ENCODE measurements around the gene SEPTIN5.
"Not testable (repeated sequence)": the region's sequence is repeated elsewhere in the genome, so short reads cannot be mapped to it uniquely, and the experiment has no call there.

SEPTIN5 gene
- 0 reads per million in 2 donors for total RNA-seq

- DNase-seq: no peak
Observed at GRCh38 chr22:19714312-19715187, at the start of gene SEPTIN5. Gene SEPTIN5, plus strand, starts transcription at chr22:19714503. Its CDS starts 86 bp downstream, at chr22:19714589.

- no peak for DNase-seq
Observed at GRCh38 chr22:19664951-19665783, 49.1 kb upstream of the SEPTIN5 start.

- DNase-seq: no peak
Observed at GRCh38 chr22:19665784-19666672, 48.3 kb upstream of the SEPTIN5 start.

- DNase-seq: no peak
Observed at GRCh38 chr22:19666673-19667593, 47.4 kb upstream of the SEPTIN5 start.

- DNase-seq: no peak
Observed at GRCh38 chr22:19667872-19668740, 46.2 kb upstream of the SEPTIN5 start.

GRCh38 chr22:19668748-19669147 is 45.6 kb upstream of the SEPTIN5 start:
- DNase-seq: no peak

GRCh38 chr22:19669570-19669969 is 44.7 kb upstream of the SEPTIN5 start:
- DNase-seq: no peak

DNA sequence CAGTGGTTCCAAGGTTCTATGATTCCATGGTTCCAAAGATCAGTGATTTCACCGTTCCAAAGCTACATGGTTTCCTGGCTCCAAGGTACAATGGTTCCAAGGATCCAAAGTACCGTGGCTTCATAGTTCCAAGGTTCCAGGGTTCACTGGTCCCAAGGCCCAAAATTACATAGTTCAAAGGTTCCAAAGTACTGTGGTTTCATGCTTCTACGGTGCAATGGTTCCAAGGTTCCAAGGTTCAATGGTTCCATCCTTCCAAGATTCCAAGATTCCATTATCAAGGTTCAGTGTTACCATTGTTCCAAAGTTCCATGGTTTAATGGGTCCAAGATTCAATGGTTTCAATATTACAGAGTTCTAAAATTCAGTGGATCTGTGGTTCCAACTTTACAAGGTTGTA is 43.0 kb upstream of the SEPTIN5 start:
- no peak for DNase-seq

DNA sequence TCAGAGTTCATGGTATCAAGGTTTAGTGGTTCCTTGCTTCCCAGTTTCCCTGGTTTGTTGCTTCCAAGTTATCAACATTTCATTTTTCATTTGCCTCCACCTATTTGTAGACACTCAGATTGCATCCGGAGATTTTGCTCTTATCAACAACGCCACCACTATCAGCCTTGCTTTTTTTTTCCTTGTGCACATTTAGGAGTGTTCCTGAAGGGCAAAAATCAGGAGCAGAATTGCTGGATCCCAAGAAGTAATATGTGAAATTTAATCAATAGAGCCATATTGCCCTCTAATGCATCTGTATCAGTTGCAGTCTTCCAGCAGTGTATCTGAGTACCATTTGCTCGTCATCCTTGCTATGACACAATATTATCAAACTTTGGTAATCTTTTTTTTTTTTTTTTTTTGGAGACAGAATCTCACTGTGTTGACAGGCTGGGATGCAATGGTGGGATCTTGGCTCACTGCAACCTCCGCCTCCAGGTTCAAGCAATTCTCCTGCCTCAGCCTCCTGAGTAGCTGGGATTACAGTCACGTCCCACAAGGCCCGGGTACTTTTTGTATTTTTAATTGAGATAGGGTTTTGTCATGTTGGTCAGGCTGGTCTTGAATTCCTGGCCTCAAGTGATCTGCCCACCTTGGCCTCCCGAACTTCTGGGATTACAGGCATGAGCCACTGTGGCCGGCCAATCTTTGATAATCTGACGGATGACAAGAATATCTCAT is 42.1 kb upstream of the SEPTIN5 start:
- no peak for DNase-seq

- no peak for DNase-seq
Observed at GRCh38 chr22:19673660-19674059, 40.6 kb upstream of the SEPTIN5 start.

GRCh38 chr22:19674129-19674928 is 40.0 kb upstream of the SEPTIN5 start:
- no peak for DNase-seq

DNA sequence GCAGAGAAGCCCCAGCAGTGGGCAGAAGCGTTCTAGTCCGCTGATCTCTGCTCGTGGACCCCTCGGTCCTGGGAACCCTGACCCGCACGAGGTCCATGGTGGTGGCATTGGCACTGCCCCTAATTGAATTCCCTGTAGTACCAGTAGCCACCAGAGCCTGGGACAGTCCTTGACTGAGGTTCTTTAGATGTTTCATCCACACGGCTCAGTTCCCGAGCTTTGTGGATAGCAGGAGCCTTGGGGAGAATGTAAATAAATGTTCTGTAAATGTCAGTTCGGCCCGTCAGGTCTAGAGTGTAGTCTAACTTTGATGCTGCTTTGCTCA is 39.4 kb upstream of the SEPTIN5 start:
- DNase-seq: no peak

GRCh38 chr22:19675428-19675827 is 38.9 kb upstream of the SEPTIN5 start:
- DNase-seq: no peak

DNA sequence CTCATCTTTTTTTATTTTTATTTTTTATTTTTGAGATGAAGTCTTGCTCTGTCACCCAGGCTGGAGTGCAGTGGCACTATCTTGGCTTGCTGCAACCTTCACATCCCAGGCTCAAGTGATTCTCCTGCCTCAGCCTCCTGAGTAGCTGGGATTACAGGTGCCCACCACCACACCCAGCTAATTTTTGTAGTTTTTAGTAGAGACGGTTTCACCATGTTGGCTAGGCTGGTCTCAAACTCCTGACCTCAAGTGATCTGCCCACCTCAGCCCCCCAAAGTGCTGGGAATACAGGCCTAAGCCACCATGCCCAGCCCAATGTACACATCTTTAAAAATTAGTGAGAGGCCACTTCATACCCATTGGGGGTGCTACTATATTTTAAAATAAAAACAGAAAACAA is 37.9 kb upstream of the SEPTIN5 start:
- DNase-seq: not testable (repeated sequence)

- no peak for DNase-seq
Observed at GRCh38 chr22:19678949-19679521, 35.3 kb upstream of the SEPTIN5 start.

DNA sequence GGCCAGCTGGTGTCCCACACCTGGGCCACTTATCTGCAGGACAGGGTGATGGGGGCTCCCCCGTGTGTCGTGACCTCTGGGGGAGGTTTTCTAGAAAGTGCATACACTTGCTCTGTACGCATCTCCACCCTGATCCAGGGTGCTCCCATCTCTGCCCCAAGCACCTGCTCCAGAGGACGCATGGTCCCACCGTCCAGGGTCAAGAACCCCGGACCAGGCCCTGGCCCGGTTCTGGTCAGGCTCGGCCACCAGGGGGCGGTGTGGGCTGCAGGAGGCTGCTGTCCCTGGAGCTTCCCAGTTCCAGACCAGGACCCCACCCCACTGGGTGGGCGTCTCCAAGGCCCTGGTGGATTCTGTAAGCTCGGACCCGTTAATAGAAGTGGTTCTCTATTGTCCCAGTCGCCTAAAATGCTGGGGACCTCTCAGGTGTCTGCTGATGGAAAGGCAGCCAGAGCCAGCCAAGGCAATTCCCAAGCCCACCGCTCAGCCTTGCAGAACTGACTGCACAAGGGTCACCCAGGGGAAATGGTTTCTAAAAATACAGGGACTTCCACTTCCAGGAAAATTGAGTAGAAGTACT is 34.7 kb upstream of the SEPTIN5 start:
- peak; percentile 55 for DNase-seq

- no peak for DNase-seq
Observed at GRCh38 chr22:19680287-19680881, 33.9 kb upstream of the SEPTIN5 start.
